Liver (tissue), 9 donors: Measurements from ENCODE around the gene RPS27A. TPM values are rescaled to one million over a fixed set of nuclear protein-coding genes. Genes with fewer than 3 reads are reported as not detected.
"Not testable (repeated sequence)": the region's sequence is repeated elsewhere in the genome, so short reads cannot be mapped to it uniquely, and the experiment has no call there.

Experiments used
- DNase-seq: peaks from one replicate; pipeline ENCODE4 v3.0.0-alpha.2; 2017; ENCODE audit warnings: low spot score
- H3K27ac ChIP-seq, 2 donors: one replicate each; pipeline ENCODE4 v1.7.0; 2013; ENCODE audit warnings: inconsistent platforms in 2 of 2, low read length in 2 of 2, control low read depth in 1 of 2, low read depth in 1 of 2, mild to moderate bottlenecking in 1 of 2
- H3K27me3 ChIP-seq, 4 donors: one replicate each; pipeline versions ENCODE4 v1.6.1 to v1.7.0; 2013; ENCODE audit warnings: low read length in 3 of 4, inconsistent platforms in 1 of 4, mild to moderate bottlenecking in 1 of 4, moderate library complexity in 1 of 4; ENCODE audit not compliant: control insufficient read depth in 4 of 4, insufficient read depth in 4 of 4
- H3K36me3 ChIP-seq, 4 donors: one replicate each; pipeline versions ENCODE4 v1.6.1 to v1.7.0; 2013; ENCODE audit warnings: low read length in 3 of 4, mild to moderate bottlenecking in 3 of 4, low read depth in 1 of 4, moderate library complexity in 1 of 4; ENCODE audit not compliant: control insufficient read depth in 4 of 4, insufficient read depth in 3 of 4
- H3K4me1 ChIP-seq, 4 donors: one replicate each; pipeline versions ENCODE4 v1.6.1 to v1.7.0; 2013; ENCODE audit warnings: low read length in 3 of 4, mild to moderate bottlenecking in 3 of 4, moderate library complexity in 1 of 4; ENCODE audit not compliant: control insufficient read depth in 4 of 4, insufficient read depth in 4 of 4
- H3K4me3 ChIP-seq, 3 donors: one replicate each; pipeline versions ENCODE4 v1.6.1 to v1.7.0; 2013; ENCODE audit warnings: low read length in 3 of 3, control low read depth in 1 of 3, low read depth in 1 of 3, mild to moderate bottlenecking in 1 of 3
- H3K9ac ChIP-seq, 2 donors: one replicate each; pipeline ENCODE4 v1.7.0; 2013; ENCODE audit warnings: low read length in 2 of 2, mild to moderate bottlenecking in 2 of 2, moderate library complexity in 2 of 2, control low read depth in 1 of 2, low read depth in 1 of 2
- H3K9me3 ChIP-seq, 4 donors: one replicate each; pipeline versions ENCODE4 v1.6.1 to v1.7.0; 2013; ENCODE audit warnings: low read length in 3 of 4; ENCODE audit not compliant: control insufficient read depth in 4 of 4
- EGR1 ChIP-seq, 2 donors: IDR thresholded peaks; 2 replicates each; pipeline ENCODE4 v1.6.1; 2016 to 2018; ENCODE audit warnings: antibody characterized with exemption in 2 of 2, low read depth in 2 of 2
- FOXA1 ChIP-seq: IDR thresholded peaks from 2 replicates; pipeline ENCODE4 v1.6.1; 2016; ENCODE audit warnings: antibody characterized with exemption
- FOXA2 ChIP-seq: IDR thresholded peaks from 2 replicates; pipeline ENCODE4 v1.6.1; 2016; ENCODE audit warnings: antibody characterized with exemption
- GABPA ChIP-seq, 2 donors: IDR thresholded peaks in 1 of 2; conservative IDR thresholded peaks in 1 of 2; 2 replicates each; pipeline ENCODE4 v1.6.1; 2016; ENCODE audit warnings: antibody characterized with exemption in 2 of 2, mild to moderate bottlenecking in 1 of 2, moderate library complexity in 1 of 2
- HNF4A ChIP-seq, 2 donors: conservative IDR thresholded peaks; 2 replicates each; pipeline ENCODE4 v1.6.1; 2016; ENCODE audit warnings: antibody characterized with exemption in 2 of 2, mild to moderate bottlenecking in 2 of 2
- HNF4G ChIP-seq: IDR thresholded peaks from 2 replicates; pipeline ENCODE4 v1.6.1; 2016; ENCODE audit warnings: antibody characterized with exemption
- JUND ChIP-seq, 2 donors: IDR thresholded peaks; 2 replicates each; pipeline ENCODE4 v1.6.1; 2016; ENCODE audit warnings: antibody characterized with exemption in 2 of 2
- NR2F2 ChIP-seq: IDR thresholded peaks from 2 replicates; pipeline ENCODE4 v1.6.1; 2016; ENCODE audit warnings: antibody characterized with exemption
- RAD21 ChIP-seq, 2 donors: IDR thresholded peaks; 2 replicates each; pipeline ENCODE4 v1.6.1; 2016; ENCODE audit warnings: antibody characterized with exemption in 2 of 2, mild to moderate bottlenecking in 2 of 2
- RXRA ChIP-seq, 2 donors: IDR thresholded peaks; 2 replicates each; pipeline ENCODE4 v1.6.1; 2017 to 2018; ENCODE audit warnings: antibody characterized with exemption in 2 of 2, mild to moderate bottlenecking in 1 of 2
- SP1 ChIP-seq: IDR thresholded peaks from 2 replicates; pipeline ENCODE4 v1.6.1; 2018; ENCODE audit warnings: antibody characterized with exemption, mild to moderate bottlenecking
- TAF1 ChIP-seq: conservative IDR thresholded peaks from 2 replicates; pipeline ENCODE4 v1.6.1; 2016; ENCODE audit warnings: antibody characterized with exemption, mild to moderate bottlenecking
- YY1 ChIP-seq: IDR thresholded peaks from 2 replicates; pipeline ENCODE4 v1.6.1; 2016; ENCODE audit warnings: antibody characterized with exemption, mild to moderate bottlenecking
- WGBS: extraction: QIAGEN DNeasy Blood & Tissue Kit; methylation state at CpG from one replicate; pipeline ENCODE4 v1.1.7; 2013; 5-methylcytosine and 5-hydroxymethylcytosine counted together
- polyA plus RNA-seq, 2 donors: library from polyadenylated mRNA; stranded (reverse) in 1 of 2; unstranded in 1 of 2; fragments of 200-250 nt in 1 of 2; fragments of >200 nt in 1 of 2; fragmentation: Nextera tagmentation in 1 of 2; extraction: Ambion mirVana in 1 of 2; gene quantifications; one replicate each; pipeline versions ENCODE4 v1.2.1 to v1.2.3, GENCODE V29; 2013 to 2015
- total RNA-seq, 2 donors: library from RNA; depleted of rRNA; stranded (reverse); fragments of >200 nt; gene quantifications; one replicate each; pipeline ENCODE4 v1.2.3, GENCODE V29; 2014
- TF ChIP-seq, protein P1 (sequence below): IDR thresholded peaks from 2 replicates; pipeline ENCODE4 v1.6.1; 2016; ENCODE audit warnings: antibody characterized with exemption
- TF ChIP-seq, protein P2 (sequence below): IDR thresholded peaks from 2 replicates; pipeline ENCODE4 v1.6.1; 2016; ENCODE audit warnings: antibody characterized with exemption
- TF ChIP-seq, protein P3 (sequence below): fragments of 150-350 bp; IDR thresholded peaks from 2 replicates; pipeline ENCODE4 v1.5.1; 2017; ENCODE audit warnings: improper control_type of control experiment, low read depth, low read length; ENCODE audit not compliant: missing input control
- TF ChIP-seq, protein P4 (sequence below): IDR thresholded peaks from 2 replicates; pipeline ENCODE4 v1.6.1; 2016; ENCODE audit warnings: antibody characterized with exemption, mild to moderate bottlenecking
- TF ChIP-seq, protein P5 (sequence below): IDR thresholded peaks from 2 replicates; pipeline ENCODE4 v1.6.1; 2016; ENCODE audit warnings: antibody characterized with exemption
- donor health status: healthy.
- donor health status: healthy.
- donor health status: healthy.
- donor health status: healthy.
- donor health status: healthy.

The RPS27A gene
- total and polyA plus RNA-seq, 4 donors, result 225 to 655 (median 490) TPM

DNA sequence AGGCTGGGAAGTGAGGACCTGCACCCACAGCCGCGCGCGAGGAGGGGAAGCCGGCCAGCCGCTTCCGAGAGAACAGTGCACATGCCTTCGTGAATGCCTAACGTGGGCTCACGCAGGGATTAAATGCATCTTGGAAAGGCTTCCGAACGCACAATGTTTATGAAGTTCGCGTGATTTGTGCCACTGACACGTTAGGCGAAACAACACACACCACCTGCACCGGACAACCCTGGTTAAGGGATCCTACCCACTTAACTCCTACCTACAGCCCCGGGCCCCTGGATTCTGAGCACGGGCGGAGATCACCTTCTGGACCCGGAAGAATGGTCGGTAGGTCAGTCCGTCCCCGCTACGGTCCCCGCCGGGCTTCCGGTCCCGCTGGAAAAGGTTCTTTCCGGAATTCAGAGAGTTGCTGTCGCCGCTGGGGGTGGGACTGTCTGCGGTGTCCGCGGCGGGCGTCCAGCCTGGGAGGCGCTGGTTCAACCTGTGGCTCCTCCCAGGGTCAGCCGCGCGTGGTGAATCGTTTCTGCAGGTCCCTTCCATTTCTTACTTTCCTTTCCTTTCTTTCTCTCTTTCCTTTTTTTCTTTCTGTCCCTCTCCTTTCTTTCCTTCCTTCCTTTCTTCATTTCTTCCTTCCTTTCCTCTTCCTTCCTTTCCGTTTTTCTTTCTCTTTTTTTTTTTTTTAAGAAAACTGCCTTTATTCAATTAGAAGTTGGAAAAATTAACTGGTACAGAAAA lies 36.6 kb downstream of the RPS27A start, which contains the start of gene MTIF2 (continued):
- TF ChIP-seq JUND (IDR thresholded peaks at IDR 0.05) (peak in 1 of 2 donors; percentile 46), RXRA (IDR thresholded peaks at IDR 0.05) (peak; percentile 66 to 76)
- TF ChIP-seq, protein P1, sequence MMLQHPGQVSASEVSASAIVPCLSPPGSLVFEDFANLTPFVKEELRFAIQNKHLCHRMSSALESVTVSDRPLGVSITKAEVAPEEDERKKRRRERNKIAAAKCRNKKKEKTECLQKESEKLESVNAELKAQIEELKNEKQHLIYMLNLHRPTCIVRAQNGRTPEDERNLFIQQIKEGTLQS, result no peak
- TF ChIP-seq, protein P2, sequence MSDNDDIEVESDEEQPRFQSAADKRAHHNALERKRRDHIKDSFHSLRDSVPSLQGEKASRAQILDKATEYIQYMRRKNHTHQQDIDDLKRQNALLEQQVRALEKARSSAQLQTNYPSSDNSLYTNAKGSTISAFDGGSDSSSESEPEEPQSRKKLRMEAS, result peak; percentile 94

DNA sequence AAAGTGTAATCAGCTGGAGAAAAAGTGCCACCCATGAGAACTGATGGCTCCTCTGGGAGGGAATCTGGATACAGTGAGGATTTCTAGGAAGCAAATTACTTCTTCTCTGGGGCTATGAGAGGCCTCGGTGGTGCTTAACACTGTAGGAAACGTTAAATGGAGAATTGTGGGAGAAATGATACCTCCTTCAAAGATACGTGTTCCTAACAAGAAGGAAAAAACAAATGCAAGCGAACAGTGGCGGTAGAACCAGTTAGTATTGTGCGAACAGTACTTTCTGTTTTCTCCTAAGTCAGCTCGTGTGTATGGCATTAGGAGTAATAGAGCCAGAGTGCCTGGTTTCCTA lies 37.1 kb downstream of the RPS27A start:
- WGBS, result 61% methylated on average over 7 of the region's 7 CpGs
- Histone ChIP-seq H3K4me1 (peaks cover 0 to 14% (median 6%) of the 10 kb centered on the region in 4 donors), H3K9ac (peak overlapping the region; percentile 88 to 90), H3K4me3 (peak overlapping the region; percentile 70 to 88 (median 73)), H3K9me3 (no peaks in the 10 kb centered on the region), H3K27me3 (no peaks in the 10 kb centered on the region), H3K27ac (peak overlapping the region; percentile 80 to 90), H3K36me3 (peaks cover 1 to 11% (median 6%) of the 10 kb centered on the region in 4 donors)
- no peak for TF ChIP-seq JUND (IDR thresholded peaks at IDR 0.05)
- no peak for TF ChIP-seq RXRA (IDR thresholded peaks at IDR 0.05)
- TF ChIP-seq, protein P3, sequence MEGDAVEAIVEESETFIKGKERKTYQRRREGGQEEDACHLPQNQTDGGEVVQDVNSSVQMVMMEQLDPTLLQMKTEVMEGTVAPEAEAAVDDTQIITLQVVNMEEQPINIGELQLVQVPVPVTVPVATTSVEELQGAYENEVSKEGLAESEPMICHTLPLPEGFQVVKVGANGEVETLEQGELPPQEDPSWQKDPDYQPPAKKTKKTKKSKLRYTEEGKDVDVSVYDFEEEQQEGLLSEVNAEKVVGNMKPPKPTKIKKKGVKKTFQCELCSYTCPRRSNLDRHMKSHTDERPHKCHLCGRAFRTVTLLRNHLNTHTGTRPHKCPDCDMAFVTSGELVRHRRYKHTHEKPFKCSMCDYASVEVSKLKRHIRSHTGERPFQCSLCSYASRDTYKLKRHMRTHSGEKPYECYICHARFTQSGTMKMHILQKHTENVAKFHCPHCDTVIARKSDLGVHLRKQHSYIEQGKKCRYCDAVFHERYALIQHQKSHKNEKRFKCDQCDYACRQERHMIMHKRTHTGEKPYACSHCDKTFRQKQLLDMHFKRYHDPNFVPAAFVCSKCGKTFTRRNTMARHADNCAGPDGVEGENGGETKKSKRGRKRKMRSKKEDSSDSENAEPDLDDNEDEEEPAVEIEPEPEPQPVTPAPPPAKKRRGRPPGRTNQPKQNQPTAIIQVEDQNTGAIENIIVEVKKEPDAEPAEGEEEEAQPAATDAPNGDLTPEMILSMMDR, result no peak
- TF ChIP-seq YY1, result no peak
- TF ChIP-seq, protein P4, sequence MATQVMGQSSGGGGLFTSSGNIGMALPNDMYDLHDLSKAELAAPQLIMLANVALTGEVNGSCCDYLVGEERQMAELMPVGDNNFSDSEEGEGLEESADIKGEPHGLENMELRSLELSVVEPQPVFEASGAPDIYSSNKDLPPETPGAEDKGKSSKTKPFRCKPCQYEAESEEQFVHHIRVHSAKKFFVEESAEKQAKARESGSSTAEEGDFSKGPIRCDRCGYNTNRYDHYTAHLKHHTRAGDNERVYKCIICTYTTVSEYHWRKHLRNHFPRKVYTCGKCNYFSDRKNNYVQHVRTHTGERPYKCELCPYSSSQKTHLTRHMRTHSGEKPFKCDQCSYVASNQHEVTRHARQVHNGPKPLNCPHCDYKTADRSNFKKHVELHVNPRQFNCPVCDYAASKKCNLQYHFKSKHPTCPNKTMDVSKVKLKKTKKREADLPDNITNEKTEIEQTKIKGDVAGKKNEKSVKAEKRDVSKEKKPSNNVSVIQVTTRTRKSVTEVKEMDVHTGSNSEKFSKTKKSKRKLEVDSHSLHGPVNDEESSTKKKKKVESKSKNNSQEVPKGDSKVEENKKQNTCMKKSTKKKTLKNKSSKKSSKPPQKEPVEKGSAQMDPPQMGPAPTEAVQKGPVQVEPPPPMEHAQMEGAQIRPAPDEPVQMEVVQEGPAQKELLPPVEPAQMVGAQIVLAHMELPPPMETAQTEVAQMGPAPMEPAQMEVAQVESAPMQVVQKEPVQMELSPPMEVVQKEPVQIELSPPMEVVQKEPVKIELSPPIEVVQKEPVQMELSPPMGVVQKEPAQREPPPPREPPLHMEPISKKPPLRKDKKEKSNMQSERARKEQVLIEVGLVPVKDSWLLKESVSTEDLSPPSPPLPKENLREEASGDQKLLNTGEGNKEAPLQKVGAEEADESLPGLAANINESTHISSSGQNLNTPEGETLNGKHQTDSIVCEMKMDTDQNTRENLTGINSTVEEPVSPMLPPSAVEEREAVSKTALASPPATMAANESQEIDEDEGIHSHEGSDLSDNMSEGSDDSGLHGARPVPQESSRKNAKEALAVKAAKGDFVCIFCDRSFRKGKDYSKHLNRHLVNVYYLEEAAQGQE, result no peak
- TF ChIP-seq SP1, result no peak
- TF ChIP-seq, protein P2, result no peak
- no peak for TF ChIP-seq HNF4A (conservative IDR thresholded peaks at IDR 0.05)
- TF ChIP-seq RAD21 (IDR thresholded peaks at IDR 0.05), result no peak
- no peak for TF ChIP-seq EGR1 (IDR thresholded peaks at IDR 0.05; ENCODE audit: low read depth in 2 of 2)
- TF ChIP-seq, protein P1, result no peak
- no peak for TF ChIP-seq HNF4G
- no peak for TF ChIP-seq FOXA2
- no peak for TF ChIP-seq GABPA (IDR thresholded peaks at IDR 0.05 in 1 of 2, conservative IDR thresholded peaks at IDR 0.05 in 1 of 2)
- no peak for TF ChIP-seq TAF1
- no peak for TF ChIP-seq FOXA1
- TF ChIP-seq NR2F2, result no peak
- TF ChIP-seq, protein P5, sequence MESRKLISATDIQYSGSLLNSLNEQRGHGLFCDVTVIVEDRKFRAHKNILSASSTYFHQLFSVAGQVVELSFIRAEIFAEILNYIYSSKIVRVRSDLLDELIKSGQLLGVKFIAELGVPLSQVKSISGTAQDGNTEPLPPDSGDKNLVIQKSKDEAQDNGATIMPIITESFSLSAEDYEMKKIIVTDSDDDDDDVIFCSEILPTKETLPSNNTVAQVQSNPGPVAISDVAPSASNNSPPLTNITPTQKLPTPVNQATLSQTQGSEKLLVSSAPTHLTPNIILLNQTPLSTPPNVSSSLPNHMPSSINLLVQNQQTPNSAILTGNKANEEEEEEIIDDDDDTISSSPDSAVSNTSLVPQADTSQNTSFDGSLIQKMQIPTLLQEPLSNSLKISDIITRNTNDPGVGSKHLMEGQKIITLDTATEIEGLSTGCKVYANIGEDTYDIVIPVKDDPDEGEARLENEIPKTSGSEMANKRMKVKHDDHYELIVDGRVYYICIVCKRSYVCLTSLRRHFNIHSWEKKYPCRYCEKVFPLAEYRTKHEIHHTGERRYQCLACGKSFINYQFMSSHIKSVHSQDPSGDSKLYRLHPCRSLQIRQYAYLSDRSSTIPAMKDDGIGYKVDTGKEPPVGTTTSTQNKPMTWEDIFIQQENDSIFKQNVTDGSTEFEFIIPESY, result no peak
- no peak for DNase-seq

DNA sequence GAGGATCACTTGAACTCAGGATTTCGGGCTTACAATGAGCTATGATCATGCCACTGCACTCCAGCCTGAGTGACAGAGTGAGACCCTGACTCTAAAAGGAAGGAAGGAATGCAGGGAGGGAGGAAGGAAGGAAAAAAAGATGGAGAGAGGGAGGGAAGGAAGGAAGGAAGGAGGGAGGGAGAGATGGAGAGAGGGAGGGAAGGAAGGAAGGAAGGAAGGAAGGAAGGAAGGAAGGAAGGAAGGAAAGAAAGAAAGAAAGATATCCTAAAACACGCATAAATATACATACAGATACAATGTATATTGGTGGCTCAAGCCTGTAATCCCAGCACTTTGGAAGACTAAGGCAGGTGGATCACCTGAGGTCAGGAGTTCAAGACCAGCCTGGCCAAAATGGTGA lies 41.9 kb downstream of the RPS27A start:
- not testable (repeated sequence) for H3K9ac ChIP-seq, H3K9me3 ChIP-seq, H3K36me3 ChIP-seq, DNase-seq, H3K4me3 ChIP-seq, H3K27ac ChIP-seq, H3K4me1 ChIP-seq, H3K27me3 ChIP-seq
- 93% methylated on average over 2 of the region's 2 CpGs for WGBS
